ENCODE measurements around the gene USP10.

Gene USP10

DNA sequence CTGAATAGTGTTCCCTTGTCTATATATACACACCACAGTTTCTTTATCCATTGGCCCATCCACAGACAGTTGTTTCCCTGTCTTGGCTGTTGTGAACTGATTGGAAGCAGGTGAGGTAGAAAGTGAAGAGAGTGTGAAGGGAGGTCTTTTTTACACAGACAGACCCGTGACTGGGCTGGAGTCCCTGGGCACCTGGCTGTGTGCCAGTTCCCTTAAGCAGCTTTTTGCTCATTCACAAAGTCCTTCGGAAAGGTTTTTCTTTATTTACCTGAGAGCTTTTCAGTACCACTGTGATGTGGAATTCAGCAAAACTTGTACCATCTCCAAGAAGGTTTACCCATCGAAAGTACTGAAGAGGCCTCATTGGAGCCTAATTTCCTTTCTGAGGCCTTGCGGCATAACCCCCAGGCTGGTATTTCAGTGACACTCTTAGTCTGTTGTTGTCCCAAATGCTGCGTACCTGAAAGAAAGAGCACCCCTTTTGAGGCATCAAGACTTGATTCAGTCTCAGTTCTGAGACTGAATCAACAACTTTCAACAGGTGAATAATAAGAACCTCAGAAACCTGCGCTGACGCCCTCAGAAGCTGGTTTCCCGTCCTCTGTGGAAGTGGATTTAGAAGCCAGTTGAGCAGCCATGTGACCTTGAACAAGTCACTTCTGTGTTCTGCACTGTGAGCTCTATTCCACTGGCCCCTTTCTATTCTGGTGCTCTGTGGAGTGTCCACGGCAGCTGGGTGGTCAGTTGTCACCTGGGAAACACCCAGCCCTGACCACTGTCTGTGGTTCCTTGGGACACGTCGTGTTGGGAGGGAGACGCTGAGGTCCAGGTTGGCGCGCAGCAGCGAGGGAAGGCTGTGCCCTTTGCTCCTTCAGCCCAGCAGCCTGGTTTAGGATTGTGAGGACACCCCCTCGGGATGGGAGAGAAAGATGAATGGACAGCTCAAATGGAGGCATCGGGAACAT, 66.1 kb downstream of the USP10 start:
- no peak for DNase-seq (ENCODE audit: extremely low spot score, insufficient read length, low read depth)
- no peak for FAIRE-seq

DNA sequence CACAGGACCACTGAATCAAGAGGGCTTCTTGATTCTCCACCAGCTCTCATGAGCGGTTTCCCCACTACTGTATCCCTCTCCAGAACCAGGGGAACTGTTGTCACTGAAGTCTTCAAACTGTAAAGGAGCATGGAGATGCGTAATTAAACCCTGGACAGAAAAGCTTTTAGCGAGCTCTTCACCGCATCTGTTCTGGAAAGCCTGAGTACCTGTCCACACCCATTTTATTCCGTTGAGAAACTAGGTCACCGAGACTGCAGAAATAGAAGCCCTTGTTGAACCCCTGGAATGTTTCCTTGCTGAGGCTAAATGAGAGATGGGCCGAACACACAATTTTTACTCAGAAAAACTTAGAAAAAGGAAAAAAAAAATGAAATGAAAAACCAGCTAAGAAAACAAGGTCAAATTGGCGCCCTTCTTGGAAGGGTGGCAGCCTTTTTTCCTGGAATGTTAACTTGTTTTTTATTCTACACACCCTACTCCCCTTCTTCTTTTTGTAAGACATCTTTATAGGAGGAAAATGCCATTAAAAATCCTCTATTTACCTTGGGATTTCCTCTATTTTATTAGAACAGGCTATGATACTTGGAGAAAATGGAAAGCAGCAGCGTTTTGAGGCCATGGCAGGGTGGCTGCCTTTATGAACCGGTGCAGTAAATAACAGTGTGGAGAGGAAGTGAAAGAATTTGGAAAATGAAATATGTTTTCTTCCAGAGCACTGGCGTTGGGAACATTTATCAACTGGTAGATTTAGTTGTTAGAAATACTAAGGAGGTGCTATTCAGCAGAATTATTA, 67.4 kb downstream of the USP10 start:
- no peak for DNase-seq (ENCODE audit: extremely low spot score, insufficient read length, low read depth)

DNA sequence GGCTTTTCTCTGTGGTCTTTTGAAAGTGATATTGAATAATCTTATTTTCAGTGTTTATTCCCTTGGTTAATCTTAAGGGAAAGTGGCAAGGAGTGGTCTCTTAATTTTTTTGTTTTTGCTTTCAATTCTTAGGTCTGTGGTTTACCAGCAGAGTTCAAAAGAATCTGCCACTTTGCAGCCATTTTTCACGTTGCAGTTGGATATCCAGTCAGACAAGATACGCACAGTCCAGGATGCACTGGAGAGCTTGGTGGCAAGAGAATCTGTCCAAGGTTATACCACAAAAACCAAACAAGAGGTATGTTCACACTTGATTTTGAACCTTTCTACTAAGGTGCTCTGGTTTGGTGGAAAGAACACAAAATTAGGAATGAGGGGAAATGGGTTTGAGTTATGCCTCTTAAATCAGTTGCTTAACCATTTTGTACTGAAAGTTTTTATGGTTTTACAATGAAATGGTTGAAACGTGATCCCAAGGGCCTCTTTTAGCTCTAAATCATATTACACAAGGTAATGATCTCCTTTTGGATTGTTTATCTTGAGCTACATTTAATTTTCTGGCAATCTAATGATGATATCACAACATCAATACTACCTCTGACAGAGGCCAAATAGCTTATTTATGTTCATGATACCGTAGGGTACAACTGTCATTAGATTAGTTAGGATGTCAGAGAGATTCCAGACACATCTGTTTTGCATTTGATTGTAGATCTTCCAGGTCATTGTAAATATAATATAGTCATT, 68.4 kb downstream of the USP10 start:
- no peak for DNase-seq (ENCODE audit: extremely low spot score, insufficient read length, low read depth)
- FAIRE-seq, result no peak

More for the DNA sequence above, 67.4 kb downstream of the USP10 start:
- FAIRE-seq, result no peak

DNA sequence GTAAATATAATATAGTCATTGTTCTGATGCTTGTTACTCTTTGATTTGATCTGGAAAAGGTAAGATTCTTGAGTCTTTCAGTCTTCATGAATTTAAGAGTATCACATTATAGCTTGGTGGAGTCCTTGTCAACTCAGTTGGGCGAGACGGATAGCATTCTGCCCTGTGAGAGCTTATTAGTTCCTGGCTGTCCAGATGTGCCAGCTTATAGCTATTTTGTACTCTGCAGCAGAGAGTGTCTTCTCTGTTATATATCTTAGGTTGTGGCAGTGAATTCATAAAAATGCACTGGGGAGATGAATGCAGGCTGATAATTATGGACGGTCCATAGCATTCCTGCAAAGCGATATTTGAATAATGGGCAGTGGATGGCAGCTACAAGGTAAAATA, 69.0 kb downstream of the USP10 start:
- no peak for FAIRE-seq

DNA sequence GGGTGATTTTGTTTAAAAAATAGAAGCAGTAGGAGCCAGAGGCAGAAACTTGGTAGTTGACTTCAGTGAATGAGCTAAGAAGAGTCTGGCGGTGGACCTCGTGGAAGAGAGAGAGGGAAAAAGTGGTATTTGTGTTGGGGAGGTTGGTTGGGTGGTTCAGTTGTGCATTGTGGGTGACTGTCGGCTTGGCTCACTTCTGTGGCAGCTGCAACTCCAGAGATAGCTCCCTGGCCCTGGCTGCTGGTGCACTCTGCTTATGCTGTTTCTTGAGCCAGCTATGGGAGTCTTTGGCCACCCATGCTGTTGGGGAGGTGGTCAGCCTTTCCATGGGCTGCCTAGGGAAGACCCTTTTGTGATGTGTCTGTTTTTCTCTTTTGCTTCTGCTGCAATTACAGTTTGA, 69.6 kb downstream of the USP10 start:
- FAIRE-seq (no peak), DNase-seq (ENCODE audit: extremely low spot score, insufficient read length, low read depth) (no peak)

More for the DNA sequence above, 69.0 kb downstream of the USP10 start:
- DNase-seq (ENCODE audit: extremely low spot score, insufficient read length, low read depth), result no peak

DNA sequence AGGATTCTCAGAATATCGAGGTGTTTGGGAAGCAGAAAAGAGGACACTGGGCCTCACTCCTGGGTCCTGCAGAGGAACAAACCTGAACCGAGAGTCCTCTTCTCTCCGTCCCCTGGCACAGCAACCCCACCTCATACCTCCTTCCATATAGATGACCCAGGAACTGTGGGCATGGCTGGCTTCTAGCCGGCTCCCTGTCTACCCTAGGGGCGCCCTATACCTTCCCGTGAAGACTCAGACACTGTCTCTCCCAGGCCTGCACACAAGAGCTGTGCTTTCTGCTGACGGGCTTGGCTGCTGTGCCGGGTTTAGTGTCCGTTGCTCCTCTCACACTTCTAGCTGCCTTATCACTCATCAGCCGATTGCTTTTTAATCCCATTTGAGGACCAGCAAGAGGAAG, 73.5 kb downstream of the USP10 start:
- FAIRE-seq, result no peak
- no peak for DNase-seq (ENCODE audit: extremely low spot score, insufficient read length, low read depth)

DNA sequence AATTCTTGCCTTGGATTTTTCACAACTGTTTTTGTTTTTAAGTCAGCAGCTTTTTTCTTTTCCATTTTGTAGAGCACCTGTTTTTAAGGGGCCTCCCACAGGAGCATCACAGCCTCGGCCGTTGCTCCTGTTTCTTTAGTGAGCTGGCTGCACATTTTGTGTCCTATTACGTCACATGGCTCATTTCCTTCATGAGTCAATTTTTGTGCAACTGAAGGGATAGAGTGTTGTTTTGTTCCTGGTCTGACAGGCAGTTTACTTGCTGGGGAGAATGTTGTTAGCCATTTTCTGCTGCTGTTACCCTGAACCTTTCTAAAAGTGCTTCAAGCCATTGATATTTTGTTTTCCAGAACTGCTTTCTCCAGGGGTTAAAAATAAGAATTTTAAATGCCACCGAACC, 75.0 kb downstream of the USP10 start:
- DNase-seq (ENCODE audit: extremely low spot score, insufficient read length, low read depth) (no peak), FAIRE-seq (no peak)

DNA sequence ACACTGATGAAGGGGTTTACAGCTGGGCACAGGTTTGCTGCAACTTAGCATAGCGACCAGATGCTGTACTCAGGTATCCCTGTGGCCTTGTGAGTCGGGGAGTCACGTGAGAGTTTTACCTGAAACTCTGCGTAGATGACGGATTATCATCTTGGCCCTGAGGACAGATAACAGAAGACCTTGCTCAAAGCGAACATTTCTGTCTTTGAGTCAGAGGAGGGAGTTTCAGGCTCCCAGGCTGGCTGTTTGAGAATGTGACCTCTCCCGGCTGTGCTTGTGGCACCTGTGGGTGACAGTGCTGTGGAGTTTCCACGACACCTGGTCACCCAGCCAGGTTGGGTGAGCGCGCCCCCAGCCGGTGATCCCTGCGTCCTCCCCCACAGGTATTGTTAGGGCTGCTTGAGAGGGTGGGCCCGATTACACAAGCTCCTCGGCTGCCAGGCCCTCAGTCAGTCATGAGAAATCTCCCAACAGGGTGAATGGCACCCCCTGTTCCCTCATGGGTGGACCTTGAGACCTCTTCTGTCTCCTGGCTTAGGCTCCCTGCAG, 75.5 kb downstream of the USP10 start:
- FAIRE-seq (no peak), DNase-seq (ENCODE audit: extremely low spot score, insufficient read length, low read depth) (no peak)

DNA sequence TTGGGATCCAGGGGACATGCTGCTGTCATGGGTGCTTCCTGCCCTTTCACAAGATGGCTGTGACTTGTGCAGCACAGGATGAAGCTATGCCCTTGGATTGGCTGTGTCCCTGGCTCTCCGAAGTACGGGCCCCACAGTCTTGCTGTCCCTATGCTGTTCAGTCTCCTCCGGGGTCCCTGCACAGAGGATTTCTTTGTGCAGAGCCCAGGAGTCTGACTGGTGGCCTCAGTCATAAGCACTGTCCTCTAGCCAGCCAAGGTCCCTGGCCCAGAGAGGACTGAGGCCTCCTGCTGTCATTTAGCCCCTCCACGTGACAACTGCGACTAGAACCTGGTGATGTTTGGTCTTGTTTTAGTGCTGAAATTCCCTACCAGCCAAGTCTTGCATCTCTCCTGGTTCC, 77.6 kb downstream of the USP10 start:
- no peak for FAIRE-seq

DNA sequence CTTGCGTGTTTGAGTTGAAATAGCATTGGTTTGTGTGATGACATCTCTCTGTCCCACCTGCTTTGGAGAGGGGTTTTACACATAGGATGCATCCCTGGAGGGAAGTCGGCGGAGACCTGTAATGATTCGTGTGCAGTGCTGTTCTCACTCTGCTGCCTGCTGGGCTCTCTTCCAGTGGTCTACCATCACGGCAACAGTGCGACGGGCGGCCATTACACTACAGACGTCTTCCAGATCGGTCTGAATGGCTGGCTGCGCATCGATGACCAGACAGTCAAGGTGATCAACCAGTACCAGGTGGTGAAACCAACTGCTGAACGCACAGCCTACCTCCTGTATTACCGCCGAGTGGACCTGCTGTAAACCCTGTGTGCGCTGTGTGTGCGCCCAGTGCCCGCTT, 78.9 kb downstream of the USP10 start:
- FAIRE-seq (no peak), DNase-seq (ENCODE audit: extremely low spot score, insufficient read length, low read depth) (no peak)

More for the DNA sequence above, 77.6 kb downstream of the USP10 start:
- no peak for DNase-seq (ENCODE audit: extremely low spot score, insufficient read length, low read depth)

DNA sequence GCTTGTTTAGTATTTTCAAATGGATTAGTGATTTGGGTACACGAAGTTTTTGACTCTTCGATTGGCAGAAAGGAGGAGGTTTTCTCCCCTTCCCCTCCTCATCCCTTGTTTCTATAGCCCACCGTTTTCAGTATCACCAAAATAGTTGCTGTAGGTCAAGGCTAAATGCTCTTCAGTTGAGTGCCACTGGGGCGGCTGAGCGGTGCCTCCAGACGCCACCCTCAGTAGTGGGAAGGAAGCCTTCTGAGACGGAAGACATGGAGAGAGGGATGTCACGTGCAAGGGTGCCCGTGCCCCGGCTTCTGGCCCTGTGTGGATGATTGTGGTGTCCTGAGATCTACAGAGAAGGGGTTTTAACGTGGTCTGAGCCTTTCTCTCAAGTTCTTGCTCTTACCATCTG, 80.3 kb downstream of the USP10 start:
- DNase-seq (ENCODE audit: extremely low spot score, insufficient read length, low read depth), result no peak

DNA sequence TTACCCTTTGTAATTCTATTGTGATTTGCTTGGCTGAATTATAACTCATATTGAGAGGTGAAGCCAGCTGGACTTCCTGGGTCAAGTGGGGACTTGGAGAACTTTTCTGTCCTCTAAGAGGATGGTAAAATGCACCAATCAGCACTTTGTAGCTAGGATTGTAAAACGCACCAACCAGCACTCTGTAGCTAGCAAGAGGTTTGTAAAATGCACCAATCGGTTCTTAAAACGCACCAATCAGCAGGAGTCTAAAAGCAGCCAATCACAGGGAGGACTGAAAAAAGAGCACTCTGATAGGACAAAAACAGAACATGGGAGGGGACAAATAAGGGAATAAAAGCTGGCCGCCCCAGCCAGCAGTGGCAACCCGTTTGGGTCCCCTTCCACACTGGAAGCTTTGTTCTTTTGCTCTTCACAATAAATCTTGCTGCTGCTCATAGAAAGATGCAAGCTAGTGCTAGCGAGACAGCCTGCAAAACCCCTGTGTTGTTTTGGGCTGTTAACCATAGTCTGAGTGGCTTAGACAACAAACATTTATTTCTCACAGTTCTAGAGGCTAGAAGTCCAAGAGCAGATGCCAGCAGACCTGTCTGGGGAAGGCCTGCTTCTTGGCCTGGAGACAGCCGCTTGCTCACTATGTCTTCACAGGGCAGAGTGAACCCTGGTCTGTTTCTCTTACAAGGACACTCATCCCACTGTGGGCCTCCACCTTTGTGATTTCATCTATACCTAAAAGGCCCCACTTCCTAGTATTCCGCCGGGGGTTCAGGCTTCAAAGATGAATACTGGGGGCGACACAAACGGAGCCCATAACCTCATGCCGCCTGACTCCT, 81.0 kb downstream of the USP10 start:
- DNase-seq (ENCODE audit: extremely low spot score, insufficient read length, low read depth) (no peak), FAIRE-seq (no peak)

More for the DNA sequence above, 80.3 kb downstream of the USP10 start:
- no peak for FAIRE-seq

DNA sequence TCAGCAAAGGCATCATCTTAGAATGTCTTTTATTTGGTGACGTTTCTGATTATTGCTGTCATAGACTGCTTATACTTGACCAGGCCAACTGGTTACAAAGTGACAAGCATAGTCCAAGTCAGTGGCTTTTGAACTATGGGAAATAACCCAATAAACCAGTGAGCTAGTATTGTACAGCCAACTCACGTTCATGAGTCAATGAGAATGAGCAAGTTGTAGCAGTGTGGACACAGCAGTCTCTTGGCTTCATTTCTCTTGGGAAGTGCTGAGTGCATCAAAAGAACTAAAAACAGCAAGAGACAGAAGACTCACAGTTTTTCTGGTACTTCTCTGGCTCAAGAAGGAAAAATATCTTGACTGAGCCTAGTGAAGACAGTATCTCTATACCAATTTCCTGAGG, 83.0 kb downstream of the USP10 start:
- DNase-seq (ENCODE audit: extremely low spot score, insufficient read length, low read depth) (no peak), FAIRE-seq (no peak)

DNA sequence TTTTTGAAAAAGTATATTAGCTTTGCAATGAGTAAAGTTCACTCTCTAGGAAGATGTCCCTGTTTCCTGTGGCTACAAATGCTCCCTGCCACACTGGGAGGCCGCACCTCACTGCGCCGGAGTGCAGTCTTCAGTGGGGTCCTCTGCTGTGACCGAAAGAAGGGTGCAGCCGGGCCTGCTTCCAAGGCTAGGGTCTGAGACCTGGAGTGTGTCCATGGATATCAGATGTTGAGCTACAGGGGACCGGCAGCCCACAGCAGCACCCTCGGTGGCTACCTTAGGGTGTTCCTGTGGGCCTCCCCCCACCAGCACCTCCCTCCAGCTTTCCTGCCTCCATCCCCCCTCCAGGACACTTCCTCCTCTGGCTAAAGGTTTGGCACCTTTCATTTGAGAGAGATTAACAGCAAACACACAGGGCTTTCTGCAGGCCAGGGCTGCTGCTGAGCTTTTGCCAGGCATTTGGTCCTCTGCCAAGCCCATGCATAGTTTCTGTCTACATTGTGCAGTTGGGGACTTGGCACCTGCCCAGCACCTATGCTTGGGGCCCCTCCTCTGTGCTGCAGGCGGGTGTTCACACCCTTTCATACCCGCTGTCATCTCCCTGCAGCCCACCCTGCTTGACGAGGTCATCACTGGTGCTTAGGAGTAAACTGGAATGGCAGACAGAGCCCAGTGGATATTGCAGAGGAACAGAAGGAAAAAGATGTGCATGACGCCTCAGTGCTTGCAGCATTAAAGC, 86.2 kb downstream of the USP10 start:
- DNase-seq (ENCODE audit: extremely low spot score, insufficient read length, low read depth), result no peak
- FAIRE-seq, result no peak

DNA sequence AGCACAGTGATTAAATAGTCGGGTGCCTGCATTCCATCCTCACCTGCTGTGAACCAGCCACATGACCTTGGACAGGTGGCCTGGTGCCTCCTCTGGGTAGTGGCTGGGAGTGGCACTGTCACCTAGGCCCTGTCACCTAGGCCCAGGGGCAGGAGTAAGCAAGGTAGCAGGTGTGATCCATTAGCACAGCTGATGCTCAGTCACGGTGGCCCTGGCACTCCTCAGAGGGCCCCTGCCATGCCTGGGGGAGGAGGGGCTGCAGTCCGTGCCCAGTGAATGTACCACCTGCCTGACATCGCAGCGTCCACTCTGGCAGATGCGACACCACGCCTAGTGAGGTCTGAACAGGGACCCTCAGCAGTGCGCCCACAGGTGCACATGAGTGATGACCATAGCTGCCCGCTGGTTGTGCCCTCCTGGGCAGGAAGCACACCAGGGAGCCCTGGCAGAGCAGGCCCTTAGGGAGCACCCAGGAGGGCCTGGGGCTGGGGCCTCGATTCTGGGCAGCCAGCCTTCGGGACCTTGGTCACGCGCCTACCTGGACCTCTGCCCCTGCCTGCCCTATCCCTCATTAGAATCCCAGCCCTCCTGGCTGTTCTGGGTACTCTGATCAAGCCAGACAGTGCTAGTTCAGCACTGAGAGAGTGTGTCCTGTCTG, 86.9 kb downstream of the USP10 start:
- DNase-seq (ENCODE audit: extremely low spot score, insufficient read length, low read depth) (no peak), FAIRE-seq (no peak)

DNA sequence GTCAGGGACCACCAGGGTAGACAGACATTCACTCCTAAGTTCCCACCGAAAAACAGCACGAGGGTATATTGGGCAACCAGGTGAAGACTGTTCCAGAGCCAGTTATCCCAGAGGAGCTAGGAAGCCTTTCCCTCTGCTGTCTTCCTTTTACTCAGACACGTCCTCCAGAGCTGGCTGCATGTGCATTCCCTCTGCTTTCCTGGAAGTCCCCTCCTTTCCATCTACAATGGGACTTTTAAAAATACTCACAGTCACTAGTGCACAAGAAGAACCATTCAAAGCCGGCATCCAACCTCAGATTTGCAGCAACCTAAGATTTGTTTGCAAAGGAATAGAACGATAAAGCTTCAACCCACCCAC, 87.4 kb downstream of the USP10 start:
- FAIRE-seq (no peak), DNase-seq (ENCODE audit: extremely low spot score, insufficient read length, low read depth) (no peak)

DNA sequence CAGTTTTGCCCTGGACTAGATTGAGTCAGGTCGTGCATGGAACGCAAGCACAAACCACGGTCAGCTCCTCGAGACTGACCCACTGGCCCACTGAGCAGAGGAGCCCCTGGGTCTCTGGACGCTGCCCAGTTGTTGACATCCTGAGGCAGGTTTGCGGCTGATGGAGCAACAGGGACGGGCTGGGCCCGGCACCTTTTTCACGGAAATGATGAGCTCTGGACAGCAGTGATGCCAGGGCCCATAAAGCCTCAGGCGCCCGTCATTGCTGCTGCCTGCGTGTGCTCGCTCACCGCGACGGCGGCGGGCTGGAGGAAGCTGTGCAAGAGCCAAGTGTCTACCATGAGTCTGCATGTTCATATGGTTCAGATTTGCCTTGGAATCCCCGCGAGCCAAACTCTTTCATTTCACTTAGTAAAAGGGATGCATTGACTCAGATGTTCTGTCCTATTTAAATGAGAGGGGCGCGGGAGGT, 89.2 kb downstream of the USP10 start:
- DNase-seq (ENCODE audit: extremely low spot score, insufficient read length, low read depth) (no peak), FAIRE-seq (no peak)

DNA sequence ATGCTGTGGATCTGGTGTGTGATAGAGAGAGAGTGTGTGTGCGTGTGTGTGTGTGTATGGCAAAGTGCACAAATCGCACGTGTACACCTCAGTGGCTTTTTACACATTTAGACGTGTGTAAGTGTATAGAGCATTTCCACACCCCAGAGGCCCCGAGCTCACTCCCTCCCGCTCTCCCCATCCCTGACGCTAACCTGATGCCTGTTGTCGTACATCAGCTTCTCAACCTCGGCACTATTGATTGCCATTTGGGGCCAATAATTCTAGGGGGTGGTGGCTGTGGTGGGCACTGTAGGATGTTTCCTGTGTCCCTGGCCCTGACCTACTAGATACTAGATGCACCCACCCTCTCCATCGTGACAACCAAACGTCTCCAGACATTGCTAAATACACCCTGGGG, 89.6 kb downstream of the USP10 start:
- DNase-seq (ENCODE audit: extremely low spot score, insufficient read length, low read depth) (no peak), FAIRE-seq (no peak)

Measured in GM18507 (cell line).